EH (cell line): ENCODE data around the gene MCUR1.
A peak's percentile ranks its signal among the peaks of the same experiment; 100 is the strongest.
"Not testable (repeated sequence)": the region's sequence is repeated elsewhere in the genome, so short reads cannot be mapped to it uniquely, and the experiment has no call there.

Source experiments
- DNase-seq: peaks from one replicate; pipeline ENCODE4 v3.0.0-alpha.2; 2015; ENCODE audit warnings: low read depth

The MCUR1 gene

DNA sequence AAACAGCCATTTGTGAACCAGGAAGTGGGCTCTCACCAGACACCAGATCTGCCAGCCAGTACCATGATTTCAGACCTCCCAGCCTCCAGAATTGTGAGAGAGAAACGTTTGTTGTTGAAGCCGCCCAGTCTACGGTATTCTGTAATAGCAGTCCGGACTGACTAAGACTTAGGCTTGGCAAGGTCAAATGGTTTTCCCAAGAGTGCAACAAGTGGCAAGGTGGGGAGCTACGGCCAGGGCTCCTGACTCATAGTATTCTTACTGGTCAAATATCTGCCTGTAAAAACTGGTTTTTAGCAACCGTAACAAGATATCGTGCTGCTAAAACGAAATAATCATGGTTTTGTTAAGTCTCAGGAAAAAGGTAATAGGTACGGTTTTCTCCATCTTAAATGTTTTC lies 37.8 kb downstream of the MCUR1 start:
- no peak for DNase-seq

DNA sequence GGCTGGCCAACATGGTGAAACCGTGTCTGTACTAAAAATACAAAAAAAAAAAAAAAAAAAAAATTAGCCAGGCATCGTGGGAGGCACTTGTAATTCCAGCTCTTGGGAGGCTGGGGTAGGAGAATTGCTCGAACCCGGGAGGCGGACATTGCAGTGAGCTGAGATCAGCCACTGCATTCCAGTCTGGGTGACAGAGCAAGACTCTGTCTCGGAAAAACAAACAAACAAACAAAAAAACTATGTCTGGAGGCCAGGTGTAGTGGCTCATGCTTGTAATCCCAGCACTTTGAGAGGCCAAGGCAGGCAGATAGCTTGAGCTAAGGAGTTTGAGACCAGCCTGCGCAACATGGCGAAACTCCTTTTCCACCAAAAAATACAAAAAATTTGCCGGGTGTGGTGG lies 38.9 kb downstream of the MCUR1 start:
- DNase-seq, result not testable (repeated sequence)

DNA sequence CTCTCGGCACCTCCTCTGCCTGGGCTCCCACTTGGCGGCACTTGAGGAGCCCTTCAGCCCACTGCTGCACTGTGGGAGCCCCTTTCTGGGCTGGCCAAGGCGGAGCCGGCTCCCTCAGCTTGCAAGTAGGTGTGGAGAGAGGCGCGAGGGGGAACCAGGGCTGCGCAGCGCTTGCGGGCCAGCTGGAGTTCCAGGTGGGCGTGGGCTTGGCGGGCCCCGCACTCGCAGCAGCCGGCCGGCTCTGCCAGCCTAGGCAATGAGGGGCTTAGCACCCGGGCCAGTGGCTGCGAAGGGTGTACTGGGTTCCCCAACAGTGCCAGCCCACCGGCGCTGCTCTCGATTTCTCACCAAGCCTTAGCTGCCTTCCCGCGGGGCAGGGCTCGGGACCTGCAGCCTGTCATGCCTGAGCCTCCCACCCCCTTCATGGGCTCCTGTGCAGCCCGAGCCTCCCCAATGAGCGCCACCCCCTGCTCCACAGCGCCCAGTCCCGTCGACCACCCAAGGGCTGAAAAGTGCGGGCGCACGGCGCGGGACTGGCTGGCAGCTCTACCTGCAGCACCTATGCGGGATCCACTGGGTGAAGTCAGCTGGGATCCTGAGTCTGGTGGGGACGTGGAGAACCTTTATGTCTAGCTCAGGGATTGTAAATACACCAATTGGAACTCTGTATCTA lies 41.9 kb downstream of the MCUR1 start:
- DNase-seq, result not testable (repeated sequence)

DNA sequence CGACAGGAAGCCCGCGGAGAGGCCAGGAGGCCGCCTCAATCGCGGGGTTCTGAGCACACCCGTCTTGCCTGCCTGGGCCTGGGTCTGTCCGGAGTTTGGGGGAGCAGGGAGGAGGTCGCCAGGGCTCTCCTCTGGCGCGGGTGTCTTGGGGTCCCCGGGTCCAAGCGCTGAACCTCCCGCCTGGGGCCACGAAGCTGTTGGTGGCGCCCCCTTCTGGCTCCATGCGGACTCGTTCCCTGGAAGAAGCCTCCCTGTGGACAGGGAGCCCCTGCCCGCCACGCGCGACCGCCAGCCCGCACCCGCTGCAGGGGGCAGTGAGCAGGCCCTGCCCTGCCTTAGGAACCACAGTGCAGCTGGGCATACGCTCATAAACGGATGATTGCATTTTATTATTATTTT lies 44.7 kb downstream of the MCUR1 start:
- DNase-seq, result no peak

DNA sequence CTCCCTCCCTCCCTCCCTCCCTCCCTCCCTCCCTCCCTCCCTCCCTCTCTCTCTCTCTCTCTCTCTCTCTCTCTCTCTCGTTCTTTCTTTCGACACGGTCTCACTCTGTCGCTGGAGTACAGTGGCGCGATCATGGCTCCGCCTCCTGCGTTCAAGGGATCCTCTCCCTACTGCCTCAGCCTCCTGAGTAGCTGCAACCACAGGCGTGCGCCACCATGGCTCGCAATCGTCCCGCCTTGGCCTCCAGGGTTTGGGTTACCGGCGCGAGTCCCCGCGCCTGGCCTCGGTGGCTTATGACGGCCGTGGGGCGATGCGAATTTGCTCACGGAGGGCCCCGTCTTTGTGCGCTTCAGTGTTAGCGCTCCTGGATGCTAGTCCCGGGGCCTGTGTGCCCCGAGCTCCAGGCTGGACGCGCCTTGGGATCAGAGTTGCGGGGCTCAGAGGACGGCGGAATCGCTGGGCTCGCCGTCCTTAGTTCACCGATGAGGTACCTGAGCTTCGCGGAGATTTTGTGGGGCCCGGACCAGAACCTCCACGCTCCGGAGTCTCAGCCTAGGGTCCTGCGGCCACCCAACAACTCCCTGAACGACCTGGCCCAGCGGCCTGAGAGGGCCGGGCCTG lies 45.2 kb downstream of the MCUR1 start:
- no peak for DNase-seq

DNA sequence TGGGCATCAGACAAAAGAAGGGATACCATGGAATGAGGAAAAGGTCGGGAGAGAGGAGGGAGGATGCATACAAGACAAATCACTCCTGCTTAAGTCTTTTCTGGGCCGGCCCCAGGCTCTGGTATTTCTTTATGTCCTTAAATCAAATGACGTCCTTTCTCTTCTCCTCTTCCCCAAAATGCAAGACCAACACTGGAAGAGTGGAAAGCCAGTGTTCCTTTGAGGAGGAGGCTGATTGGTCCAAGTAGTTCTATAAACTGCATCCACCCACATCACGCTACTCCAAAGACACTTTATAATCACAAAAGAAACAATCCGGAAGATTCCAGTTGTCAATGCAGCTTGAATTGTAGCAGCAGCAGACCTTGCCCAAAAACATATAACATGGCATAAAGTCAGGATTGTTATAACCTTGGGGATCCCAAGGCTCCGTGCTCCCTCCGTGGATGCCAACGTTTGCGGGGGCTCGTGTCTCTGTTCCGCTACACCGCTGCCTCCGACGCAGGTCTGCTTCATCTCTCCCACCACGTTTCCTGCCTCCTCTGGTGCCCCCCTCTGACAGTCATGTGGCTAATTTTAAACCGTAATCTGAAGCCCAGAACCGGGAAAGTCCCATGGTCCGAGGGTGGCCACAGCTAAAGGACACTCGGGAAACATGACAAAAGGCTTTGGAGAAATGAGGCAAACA lies 47.1 kb downstream of the MCUR1 start:
- DNase-seq, result peak; percentile 61

DNA sequence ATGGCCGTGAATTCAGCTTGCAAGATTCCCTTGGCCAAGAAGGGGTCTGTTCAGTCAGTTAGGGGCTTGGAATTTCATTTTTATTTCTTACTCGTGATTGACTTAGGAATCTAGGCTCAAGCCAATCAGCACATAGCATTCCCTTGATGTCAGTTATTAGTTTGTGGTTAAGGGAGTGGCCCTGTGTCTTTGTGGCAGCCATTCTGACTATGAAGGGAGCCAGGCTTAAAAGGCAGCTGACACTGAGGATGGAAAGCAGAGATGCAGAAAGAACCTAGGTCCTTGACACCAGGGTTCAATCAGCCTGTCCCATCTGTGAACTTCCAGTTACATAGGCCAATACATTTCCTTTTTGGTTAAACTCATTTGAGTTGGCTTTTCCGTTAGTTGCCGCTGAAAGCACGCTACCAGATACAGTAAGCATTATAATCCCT lies 48.1 kb downstream of the MCUR1 start:
- peak; percentile 71 for DNase-seq

DNA sequence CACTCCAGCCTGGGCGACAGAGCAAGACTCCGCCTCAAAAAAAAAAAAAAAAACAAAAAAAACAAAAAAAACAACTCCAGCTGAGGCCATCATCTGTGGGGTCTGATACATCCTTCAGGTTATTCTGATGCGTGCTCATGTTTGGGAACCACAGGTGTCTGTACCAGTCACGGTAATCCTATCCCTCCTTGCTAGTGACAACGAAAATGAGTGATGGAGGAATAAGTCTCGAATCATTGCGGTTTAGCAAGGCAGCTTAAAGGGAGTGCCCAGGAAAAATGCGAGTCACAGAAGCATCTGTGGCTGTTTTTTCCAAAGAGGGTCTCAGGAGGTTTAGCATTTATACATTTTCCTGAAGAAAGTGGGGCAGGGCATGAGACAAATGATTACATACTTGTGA lies 48.8 kb downstream of the MCUR1 start:
- DNase-seq, result no peak

DNA sequence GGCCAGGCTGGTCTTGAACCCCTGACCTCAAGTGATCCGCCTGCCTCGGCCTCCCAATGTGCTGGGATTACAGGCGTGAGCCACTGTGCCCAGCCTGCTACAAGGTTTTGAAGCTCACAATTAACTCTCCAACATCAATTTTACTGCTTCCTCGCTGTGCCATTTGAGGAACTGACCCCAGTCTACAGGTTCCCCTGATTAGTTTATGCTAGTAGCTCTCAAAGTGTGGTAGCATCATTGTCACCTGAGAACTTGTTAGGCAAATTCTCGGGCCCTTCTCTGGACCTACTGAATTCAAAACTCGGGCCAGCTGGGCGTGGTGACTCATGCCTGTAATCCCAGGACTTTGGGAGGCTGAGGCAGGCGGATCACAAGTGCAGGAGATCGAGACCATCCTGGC lies 49.4 kb downstream of the MCUR1 start:
- no peak for DNase-seq

DNA sequence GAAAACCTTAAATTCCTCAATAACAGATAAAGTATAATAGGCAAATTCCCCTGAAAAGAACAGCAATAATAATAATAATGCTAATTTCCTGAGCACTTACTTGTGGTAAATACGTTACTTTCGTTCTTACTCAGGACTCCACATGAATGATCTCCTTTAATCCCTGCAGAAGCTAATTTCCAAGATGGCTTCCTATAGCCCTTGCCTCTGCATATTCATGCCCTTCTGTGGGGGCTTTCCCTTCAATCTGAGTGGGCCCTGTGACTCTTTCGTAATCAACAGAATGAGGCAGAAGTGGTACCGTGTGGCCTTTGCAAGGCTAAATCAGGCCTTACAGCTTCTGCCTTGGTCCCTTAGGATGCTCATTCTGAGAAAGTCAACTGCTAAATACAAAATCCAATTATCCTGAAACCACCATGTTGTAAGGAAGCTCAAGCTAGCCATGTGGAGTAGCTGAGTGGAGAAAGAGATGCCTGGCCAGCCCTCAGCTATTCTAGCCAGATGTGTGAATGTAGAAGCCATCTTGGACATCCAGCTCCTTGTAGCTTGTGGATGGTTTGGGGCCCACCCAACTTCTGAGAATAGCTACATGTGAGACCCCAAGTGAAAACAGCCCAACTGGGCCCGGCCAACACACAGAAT lies 50.5 kb downstream of the MCUR1 start:
- DNase-seq, result no peak

DNA sequence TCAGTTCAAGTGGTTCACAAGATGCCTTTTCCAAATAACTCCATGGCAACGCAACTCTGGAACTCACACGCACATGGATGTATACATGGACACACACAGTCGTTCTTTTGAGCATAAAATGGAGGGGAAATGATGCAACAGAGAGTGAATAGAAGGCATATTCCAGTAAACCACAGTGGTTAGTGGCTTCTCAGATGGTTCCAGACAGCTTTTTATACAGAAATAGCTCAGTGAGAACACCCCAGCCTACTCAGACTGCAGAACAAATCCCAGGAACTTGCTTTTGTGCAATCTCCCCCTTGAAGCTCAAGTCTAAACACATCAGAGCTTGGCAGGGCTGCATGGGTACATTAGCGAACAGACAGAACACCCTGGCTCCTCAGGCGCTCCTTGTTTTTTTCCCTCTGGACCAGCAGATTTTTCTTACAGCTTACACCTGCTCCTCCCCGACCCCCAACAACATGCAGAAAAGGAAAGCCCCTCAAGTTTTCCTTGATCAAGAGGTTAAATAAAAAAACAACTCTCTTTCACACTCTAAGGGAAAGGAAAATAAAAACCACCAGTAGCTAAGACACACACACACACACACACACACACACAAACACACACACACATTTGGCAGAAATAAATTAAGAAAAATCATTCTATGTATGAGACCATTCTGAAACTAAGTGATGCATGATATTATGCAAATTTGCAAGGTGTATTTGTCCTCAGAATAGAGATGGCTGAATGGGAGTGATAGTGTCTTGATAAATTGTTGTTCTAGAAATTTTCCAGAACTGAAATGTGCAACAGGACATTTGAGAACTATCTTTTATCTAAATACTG lies 51.5 kb downstream of the MCUR1 start:
- peak; percentile 93 for DNase-seq

DNA sequence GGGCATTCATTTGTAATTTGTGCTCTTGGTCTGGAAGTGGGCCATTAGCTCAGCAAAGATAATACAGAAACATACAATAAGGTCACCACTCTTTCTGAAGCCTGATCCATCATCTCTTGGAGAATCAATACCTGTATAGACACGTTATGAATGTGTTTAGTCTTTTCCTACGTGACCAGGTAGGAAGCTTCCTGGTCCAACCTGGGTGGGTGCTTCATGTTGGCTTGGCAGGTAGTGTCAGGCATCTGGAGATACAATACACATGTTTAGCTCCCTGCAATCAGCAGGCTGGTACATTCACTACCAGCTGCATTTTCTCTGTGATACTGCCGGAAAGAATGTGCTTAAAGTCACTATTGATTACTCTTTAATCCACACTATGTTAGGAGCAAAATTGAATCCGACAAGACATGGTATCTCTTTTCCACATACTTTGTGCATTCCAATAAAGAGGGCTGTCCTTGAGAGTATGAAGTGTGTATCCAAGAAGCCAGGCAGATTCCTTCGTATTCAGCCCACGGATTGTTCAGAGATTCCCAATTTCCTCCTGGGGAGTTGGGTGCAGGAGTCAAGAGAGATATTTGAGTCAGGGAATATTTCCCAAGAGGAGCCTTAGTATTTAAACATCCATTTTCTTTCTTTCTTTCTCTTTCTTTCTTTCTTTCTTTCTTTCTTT lies 52.9 kb downstream of the MCUR1 start:
- peak; percentile 57 for DNase-seq

DNA sequence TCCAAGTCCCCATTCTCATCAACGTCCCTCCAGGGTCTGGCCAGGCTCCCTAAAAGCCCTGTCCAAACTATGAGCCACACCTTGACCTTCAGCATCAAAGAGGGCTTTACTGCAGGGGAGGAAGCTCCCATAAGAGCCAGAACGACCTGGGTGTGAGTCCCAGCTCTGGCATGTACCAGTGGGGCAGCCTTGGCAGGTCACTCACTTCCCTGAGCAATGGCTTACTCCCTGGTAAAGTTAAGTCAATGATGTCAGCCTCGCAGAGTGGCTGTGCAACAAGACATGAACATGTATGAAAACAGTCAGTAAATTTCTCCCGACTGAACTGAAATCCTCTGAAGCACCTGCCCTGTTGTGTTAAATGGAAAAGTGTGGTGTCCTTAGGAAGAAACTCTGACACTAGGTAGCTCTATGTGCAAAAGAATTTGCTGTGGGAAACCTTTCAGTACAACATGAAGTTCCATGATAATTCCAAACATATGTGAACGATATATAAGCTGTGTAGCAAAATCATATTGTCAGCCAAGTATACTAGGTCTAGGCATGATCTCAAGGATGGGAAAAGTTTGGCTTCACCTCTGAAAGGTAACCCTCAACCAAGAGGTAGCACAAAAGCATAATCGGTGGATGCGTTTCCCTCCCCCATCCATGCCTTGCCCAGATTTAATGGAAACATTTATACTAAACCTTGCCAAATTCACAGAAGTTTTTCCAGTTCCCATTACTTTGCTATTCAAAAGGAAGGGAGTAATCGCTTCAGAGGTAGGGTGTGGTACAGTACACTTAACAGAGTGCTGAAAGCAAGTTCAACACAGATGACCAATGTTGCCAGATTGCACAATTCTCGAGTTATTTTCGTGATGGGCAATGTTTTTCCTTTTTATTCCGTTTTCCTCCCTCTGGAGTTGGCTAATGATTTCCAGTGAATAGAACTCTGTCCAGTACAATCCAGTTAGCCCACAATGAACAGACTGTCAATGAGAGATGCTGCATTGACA lies 53.8 kb downstream of the MCUR1 start:
- DNase-seq, result peak; percentile 67

DNA sequence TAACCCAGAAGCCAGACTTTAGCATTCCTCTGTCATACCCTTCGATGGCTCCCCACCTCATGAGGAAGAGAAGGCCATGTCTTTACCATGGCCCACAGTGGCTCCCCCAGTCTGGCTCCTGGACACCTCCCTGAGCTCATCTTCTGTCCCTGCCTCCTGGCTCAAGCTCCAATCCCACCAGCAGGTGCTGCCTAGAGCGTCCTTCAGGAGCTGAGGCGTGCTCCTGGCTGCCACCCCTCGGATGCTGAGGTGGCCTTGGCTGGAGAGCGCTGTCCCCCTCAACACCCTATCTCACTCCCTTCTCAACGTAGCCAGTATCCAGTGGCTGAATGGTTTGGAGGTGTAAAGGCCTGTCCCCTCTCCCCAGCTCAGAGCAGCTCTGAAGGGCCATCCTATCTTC lies 55.3 kb downstream of the MCUR1 start:
- no peak for DNase-seq

DNA sequence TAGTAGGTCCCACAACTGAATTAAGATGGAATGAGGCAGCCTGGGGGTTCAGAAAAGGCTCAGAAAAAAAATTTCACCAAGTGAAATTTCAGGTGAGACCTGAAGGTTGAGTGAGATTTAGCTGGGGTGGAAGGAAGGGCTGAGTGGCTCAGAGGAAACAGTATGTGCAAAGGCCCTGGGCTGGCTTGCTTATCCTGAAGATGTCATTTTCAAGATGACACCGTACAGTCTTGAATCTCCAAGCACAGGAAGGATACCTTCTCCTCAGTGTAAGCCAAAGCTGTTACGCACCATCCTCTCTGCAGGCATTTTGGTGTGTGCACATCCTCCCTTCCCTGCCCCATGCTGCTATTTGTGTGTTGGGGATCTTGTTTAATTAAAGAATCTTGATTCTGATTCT lies 59.7 kb downstream of the MCUR1 start:
- no peak for DNase-seq

DNA sequence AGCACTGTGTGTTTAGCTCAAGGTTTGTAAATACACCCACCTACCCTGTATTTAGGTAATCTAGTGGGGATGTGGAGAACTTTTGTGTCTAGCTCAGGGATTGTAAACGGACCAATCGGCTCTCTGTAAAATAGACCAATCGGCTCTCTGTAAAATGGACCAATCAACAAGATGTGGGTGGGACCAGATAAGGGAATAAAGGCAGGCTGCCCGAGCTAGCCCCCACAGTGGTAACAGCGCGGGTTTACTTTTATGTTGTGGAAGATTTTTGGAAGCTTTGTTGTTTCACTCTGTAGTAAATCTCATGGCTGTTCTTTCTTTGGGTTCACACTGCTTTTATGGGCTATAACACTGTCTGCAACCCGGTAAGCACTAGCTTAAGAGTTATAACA lies 70.6 kb downstream of the MCUR1 start:
- DNase-seq, result no peak

DNA sequence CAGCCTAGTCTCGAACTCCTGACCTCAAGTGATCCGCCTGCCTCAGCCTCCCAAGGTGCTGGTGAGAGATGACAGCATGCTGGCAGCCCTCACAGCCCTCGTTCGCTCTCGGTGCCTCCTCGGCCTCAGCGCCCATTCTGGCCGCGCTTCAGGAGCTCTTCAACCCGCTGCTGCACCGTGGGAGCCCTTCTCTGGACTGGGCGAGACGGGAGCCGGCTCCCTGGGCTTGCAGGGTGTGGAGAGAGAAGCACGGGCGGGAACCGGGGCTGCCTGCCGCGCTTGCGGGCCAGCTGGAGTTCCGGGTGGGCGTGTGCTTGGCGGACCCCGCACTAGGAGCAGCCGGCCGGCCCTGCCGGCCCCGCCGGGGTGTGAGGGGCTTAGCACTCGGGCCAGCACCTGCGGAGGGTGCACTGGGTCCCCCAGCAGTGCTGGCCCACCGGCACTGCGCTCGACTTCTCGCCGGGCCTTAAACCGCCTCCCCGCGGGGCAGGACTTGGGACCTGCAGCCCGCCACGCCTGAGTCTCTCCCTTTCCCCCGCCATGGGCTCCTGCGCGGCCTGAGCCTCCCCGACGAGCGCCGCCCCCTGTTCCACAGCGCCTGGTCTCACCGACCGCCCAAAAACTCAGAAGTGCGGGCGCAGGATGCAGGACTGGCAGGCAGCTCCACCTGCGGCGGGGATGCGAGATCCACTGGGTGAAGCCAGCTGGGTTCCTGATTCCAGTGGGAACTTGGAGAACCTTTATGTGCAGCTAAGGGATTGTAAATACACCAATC lies 71.2 kb downstream of the MCUR1 start:
- DNase-seq, result no peak

DNA sequence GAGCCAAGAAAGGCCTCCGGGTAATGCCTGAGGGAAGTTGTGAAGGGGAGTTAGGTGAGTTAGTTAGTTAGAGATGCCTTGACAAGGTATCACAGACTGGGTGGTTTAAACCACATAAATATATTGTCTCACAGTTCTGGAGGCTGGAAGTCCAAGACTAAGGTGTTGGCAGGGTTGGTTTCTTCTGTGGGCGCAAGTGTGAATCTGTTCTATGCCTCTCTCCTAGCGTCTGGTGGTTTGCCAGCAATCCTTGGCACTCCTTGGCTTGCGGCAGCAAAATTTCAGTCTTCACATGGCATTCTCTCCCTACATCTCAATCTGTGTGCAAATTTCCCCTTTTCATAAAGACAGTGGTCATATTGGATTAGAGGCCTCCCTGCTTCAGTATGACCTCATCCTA lies 73.0 kb downstream of the MCUR1 start:
- DNase-seq, result no peak
